C4-2B (cell line): Measurements from ENCODE around the gene PIP4K2B.

Experiments used
- ZFX ChIP-seq: fragments of 450-650 bp; IDR thresholded peaks from 2 replicates; pipeline ENCODE4 v1.6.1; 2017
- TF ChIP-seq, protein P1 (sequence below): fragments of 450-650 bp; conservative IDR thresholded peaks from 2 replicates; pipeline ENCODE4 v1.5.1; 2017; ENCODE audit warnings: mild to moderate bottlenecking

GRCh38 chr17:38730526-38731379, 68.6 kb downstream of the PIP4K2B start:
- TF ChIP-seq, protein P1, sequence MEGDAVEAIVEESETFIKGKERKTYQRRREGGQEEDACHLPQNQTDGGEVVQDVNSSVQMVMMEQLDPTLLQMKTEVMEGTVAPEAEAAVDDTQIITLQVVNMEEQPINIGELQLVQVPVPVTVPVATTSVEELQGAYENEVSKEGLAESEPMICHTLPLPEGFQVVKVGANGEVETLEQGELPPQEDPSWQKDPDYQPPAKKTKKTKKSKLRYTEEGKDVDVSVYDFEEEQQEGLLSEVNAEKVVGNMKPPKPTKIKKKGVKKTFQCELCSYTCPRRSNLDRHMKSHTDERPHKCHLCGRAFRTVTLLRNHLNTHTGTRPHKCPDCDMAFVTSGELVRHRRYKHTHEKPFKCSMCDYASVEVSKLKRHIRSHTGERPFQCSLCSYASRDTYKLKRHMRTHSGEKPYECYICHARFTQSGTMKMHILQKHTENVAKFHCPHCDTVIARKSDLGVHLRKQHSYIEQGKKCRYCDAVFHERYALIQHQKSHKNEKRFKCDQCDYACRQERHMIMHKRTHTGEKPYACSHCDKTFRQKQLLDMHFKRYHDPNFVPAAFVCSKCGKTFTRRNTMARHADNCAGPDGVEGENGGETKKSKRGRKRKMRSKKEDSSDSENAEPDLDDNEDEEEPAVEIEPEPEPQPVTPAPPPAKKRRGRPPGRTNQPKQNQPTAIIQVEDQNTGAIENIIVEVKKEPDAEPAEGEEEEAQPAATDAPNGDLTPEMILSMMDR: no peak
- TF ChIP-seq ZFX: peak; percentile 59; the same call in 1 of the 2 replicates
